Loucy (cell line): ENCODE measurements around the gene BTK.
A peak's percentile ranks its signal among the peaks of the same experiment; 100 is the strongest.

Experiments used
- H2AFZ ChIP-seq: fragments of 200-600 bp; sonication (generic); 2 replicates; pipeline ENCODE4 v1.6.0; 2016; ENCODE audit warnings: antibody characterized with exemption, mild to moderate bottlenecking, low read length, moderate library complexity
- H3F3A ChIP-seq: fragments of 200-600 bp; 2 replicates; pipeline ENCODE4 v1.6.0; 2016; ENCODE audit warnings: antibody characterized with exemption, low read depth, mild to moderate bottlenecking
- H3K27me3 ChIP-seq: fragments of 200-600 bp; sonication (generic); 2 replicates; pipeline ENCODE4 v1.6.1; 2014; ENCODE audit warnings: low read length, mild to moderate bottlenecking; ENCODE audit not compliant: insufficient read depth, poor library complexity, severe bottlenecking
- H3K36me3 ChIP-seq: fragments of 200-600 bp; sonication (generic); 2 replicates; pipeline ENCODE4 v1.6.1; 2016; ENCODE audit warnings: low read length; ENCODE audit not compliant: insufficient read depth
- H3K4me1 ChIP-seq: fragments of 200-600 bp; sonication (generic); 2 replicates; pipeline ENCODE4 v1.5.1; 2014; ENCODE audit warnings: low read length, mild to moderate bottlenecking; ENCODE audit not compliant: insufficient read depth, poor library complexity, severe bottlenecking
- H3K4me2 ChIP-seq: fragments of 200-600 bp; sonication (generic); 2 replicates; pipeline ENCODE4 v1.6.0; 2014; ENCODE audit warnings: antibody characterized with exemption, low read length, low read depth, mild to moderate bottlenecking; ENCODE audit not compliant: poor library complexity, severe bottlenecking
- H3K4me3 ChIP-seq: fragments of 200-600 bp; sonication (generic); 2 replicates; pipeline ENCODE4 v1.5.1; 2014; ENCODE audit warnings: low read length, mild to moderate bottlenecking, mixed read lengths; ENCODE audit not compliant: poor library complexity, severe bottlenecking
- H3K79me2 ChIP-seq: fragments of 200-600 bp; sonication (generic); 2 replicates; pipeline ENCODE4 v1.6.1; 2014; ENCODE audit warnings: low read length; ENCODE audit not compliant: insufficient read depth
- H3K9ac ChIP-seq: fragments of 200-600 bp; sonication (generic); 2 replicates; pipeline ENCODE4 v1.6.0; 2014; ENCODE audit warnings: mild to moderate bottlenecking, low read depth, low read length, moderate library complexity; ENCODE audit not compliant: poor library complexity, severe bottlenecking
- H3K9me2 ChIP-seq: fragments of 200-600 bp; sonication (generic); replicated peaks from 2 replicates; pipeline ENCODE4 v1.6.1; 2016; ENCODE audit warnings: low read depth, low read length, mixed read lengths
- H3K9me3 ChIP-seq: fragments of 200-600 bp; sonication (generic); 2 replicates; pipeline ENCODE4 v1.6.1; 2014; ENCODE audit warnings: mild to moderate bottlenecking, antibody characterized with exemption, low read length, low read depth; ENCODE audit not compliant: insufficient read depth
- H4K20me1 ChIP-seq: fragments of 200-600 bp; sonication (generic); 2 replicates; pipeline ENCODE4 v1.6.0; 2014; ENCODE audit warnings: antibody characterized with exemption, low read length, mild to moderate bottlenecking; ENCODE audit not compliant: insufficient read depth, poor library complexity, severe bottlenecking
- EZH2phosphoT487 ChIP-seq: fragments of 200-600 bp; IDR thresholded peaks from 2 replicates; pipeline ENCODE4 v1.6.1; 2018; ENCODE audit warnings: antibody characterized with exemption, mild to moderate bottlenecking, moderate library complexity, borderline replicate concordance
- TF ChIP-seq, protein P1 (sequence below): fragments of 200-600 bp; sonication (generic); conservative IDR thresholded peaks from 2 replicates; pipeline ENCODE4 v1.5.1; 2014; ENCODE audit warnings: mild to moderate bottlenecking, antibody characterized with exemption, low read length

Gene BTK

GRCh38 chrX:101357166-101357795 lies 28.7 kb downstream of the BTK start:
- no peaks in the 10 kb centered on the region for H3K27me3 ChIP-seq
- no peak overlapping the region for H3K4me3 ChIP-seq
- no peaks in the 10 kb centered on the region for H4K20me1 ChIP-seq
- no peak overlapping the region for H3K9ac ChIP-seq
- no peaks in the 10 kb centered on the region for H3K9me3 ChIP-seq
- H3K79me2 ChIP-seq, result no peaks in the 10 kb centered on the region
- TF ChIP-seq EZH2phosphoT487, result no peak
- TF ChIP-seq, protein P1, sequence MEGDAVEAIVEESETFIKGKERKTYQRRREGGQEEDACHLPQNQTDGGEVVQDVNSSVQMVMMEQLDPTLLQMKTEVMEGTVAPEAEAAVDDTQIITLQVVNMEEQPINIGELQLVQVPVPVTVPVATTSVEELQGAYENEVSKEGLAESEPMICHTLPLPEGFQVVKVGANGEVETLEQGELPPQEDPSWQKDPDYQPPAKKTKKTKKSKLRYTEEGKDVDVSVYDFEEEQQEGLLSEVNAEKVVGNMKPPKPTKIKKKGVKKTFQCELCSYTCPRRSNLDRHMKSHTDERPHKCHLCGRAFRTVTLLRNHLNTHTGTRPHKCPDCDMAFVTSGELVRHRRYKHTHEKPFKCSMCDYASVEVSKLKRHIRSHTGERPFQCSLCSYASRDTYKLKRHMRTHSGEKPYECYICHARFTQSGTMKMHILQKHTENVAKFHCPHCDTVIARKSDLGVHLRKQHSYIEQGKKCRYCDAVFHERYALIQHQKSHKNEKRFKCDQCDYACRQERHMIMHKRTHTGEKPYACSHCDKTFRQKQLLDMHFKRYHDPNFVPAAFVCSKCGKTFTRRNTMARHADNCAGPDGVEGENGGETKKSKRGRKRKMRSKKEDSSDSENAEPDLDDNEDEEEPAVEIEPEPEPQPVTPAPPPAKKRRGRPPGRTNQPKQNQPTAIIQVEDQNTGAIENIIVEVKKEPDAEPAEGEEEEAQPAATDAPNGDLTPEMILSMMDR, result peak; percentile 43
- no peak overlapping the region for H3K4me2 ChIP-seq
- no peak overlapping the region for H2AFZ ChIP-seq
- H3K36me3 ChIP-seq, result no peaks in the 10 kb centered on the region
- no peaks in the 10 kb centered on the region for H3F3A ChIP-seq
- no peaks in the 10 kb centered on the region for H3K4me1 ChIP-seq
- H3K9me2 ChIP-seq, result no peaks in the 10 kb centered on the region

GRCh38 chrX:101349193-101349562 lies 36.8 kb downstream of the BTK start:
- Histone ChIP-seq H3K36me3 (no peaks in the 10 kb centered on the region), H3K9me3 (no peaks in the 10 kb centered on the region), H3K27me3 (no peaks in the 10 kb centered on the region), H3K9me2 (no peaks in the 10 kb centered on the region), H3K79me2 (peaks cover 32% of the 10 kb centered on the region), H2AFZ (peak overlapping the region; percentile 90), H3K4me1 (peaks cover 7% of the 10 kb centered on the region), H3F3A (no peaks in the 10 kb centered on the region), H3K4me2 (peak overlapping the region; percentile 79), H3K9ac (peak overlapping the region; percentile 87), H4K20me1 (peaks cover 18% of the 10 kb centered on the region), H3K4me3 (peak overlapping the region; percentile 82)
- TF ChIP-seq, protein P1, result no peak
- TF ChIP-seq EZH2phosphoT487, result no peak

DNA sequence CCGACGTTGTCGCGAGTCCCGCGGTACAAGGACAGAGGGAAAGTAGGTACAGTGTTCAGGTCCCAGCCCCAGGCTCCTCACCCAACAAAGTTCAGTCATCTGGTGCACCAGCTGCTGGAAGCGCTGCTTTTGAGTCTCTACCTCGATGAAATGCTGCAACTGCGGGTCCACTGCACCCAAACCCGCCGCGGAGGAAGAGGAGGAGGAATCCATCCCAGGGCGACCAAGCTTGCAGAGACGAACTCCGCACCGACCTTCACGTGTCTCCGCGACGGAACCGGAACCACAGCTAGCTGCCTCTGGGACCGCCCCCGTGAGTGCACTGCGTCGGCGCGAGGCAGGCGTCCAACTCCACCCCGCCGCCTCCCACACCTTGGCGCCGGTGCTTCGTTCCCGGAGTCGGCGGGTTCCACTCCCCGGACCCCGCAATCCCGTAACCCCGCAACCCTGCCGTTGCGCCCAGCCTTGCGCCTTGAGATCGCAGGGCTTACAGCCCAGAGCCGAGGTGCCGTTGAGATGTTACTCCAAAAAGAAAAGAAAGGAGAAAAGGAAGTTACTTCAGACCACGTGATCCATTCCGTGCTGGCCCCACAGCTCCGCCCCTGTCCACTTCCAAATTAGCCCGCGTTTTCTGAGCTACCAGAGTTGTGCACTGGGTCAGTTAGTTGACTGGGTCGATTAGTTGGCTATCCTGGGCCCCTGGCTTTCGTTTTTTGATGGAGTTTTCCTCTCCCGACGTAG lies 37.4 kb downstream of the BTK start, which contains the start of gene TIMM8A:
Gene TIMM8A, minus strand, starts transcription at position 291 of the 741 bp plus-strand sequence. Its CDS starts 78 bp downstream, at position 213.
- Histone ChIP-seq H2AFZ (peak within 1 kb of the TSS; percentile 90), H3K9ac (peak within 1 kb of the TSS; percentile 87), H3K4me2 (peak within 1 kb of the TSS; percentile 79), H3K9me3 (no peaks in the 10 kb centered on the region), H3K4me1 (peaks cover 7% of the 10 kb centered on the region), H3K9me2 (no peaks in the 10 kb centered on the region), H3K79me2 (peaks cover 32% of the 10 kb centered on the region), H3K4me3 (peak within 1 kb of the TSS; percentile 82), H3F3A (no peaks in the 10 kb centered on the region), H4K20me1 (peaks cover 18% of the 10 kb centered on the region), H3K27me3 (no peaks in the 10 kb centered on the region), H3K36me3 (no peaks in the 10 kb centered on the region)
- no peak for TF ChIP-seq EZH2phosphoT487
- TF ChIP-seq, protein P1, result no peak
